Urinary bladder (tissue), 4 donors: Measurements from ENCODE around the gene CLDND2. TPM values are rescaled to one million over a fixed set of nuclear protein-coding genes. Genes with fewer than 3 reads are reported as not detected.

Source experiments
- DNase-seq: peaks from one replicate; pipeline ENCODE4 v3.0.0-alpha.2; 2015; ENCODE audit errors: extremely low spot score
- H3K27ac ChIP-seq: one replicate; pipeline ENCODE4 v1.5.1; 2013; ENCODE audit warnings: low read depth, mild to moderate bottlenecking, moderate library complexity
- H3K36me3 ChIP-seq: one replicate; pipeline ENCODE4 v1.6.1; 2013; ENCODE audit warnings: mild to moderate bottlenecking, moderate library complexity; ENCODE audit not compliant: insufficient read depth
- H3K4me1 ChIP-seq: one replicate; pipeline ENCODE4 v1.6.1; 2013; ENCODE audit warnings: mild to moderate bottlenecking, moderate library complexity; ENCODE audit not compliant: insufficient read depth
- H3K4me3 ChIP-seq: one replicate; pipeline ENCODE4 v1.5.1; 2013; ENCODE audit warnings: low read depth, low read length
- WGBS: extraction: QIAGEN DNeasy Blood & Tissue Kit; methylation state at CpG from one replicate; pipeline ENCODE4 v1.1.7; 2013; 5-methylcytosine and 5-hydroxymethylcytosine counted together
- polyA plus RNA-seq: library from polyadenylated mRNA; stranded (reverse); fragments of 200-250 nt; gene quantifications from one replicate; pipeline ENCODE4 v1.2.3, GENCODE V29; 2013
- total RNA-seq: library from RNA; depleted of rRNA; stranded (reverse); fragments of >200 nt; gene quantifications from one replicate; pipeline ENCODE4 v1.2.3, GENCODE V29; 2014
- donor health status: healthy with polysubstance abuse.
- donor health status: healthy.

Gene CLDND2
- total and polyA plus RNA-seq, 2 donors: 0.85 TPM; not detected in 1

- no peaks in the 10 kb centered on the region for H3K36me3 ChIP-seq
- no peak overlapping the region for H3K27ac ChIP-seq
- H3K4me3 ChIP-seq: no peak overlapping the region
- WGBS: 96% methylated on average over 10 of the region's 10 CpGs
- no peaks in the 10 kb centered on the region for H3K4me1 ChIP-seq
- DNase-seq: no peak
These were observed 12.5 kb downstream of the CLDND2 start for GRCh38 chr19:51356159-51356801.

- H3K4me1 ChIP-seq: no peaks in the 10 kb centered on the region
- H3K4me3 ChIP-seq: no peak overlapping the region
- 37% methylated on average over 8 of the region's 8 CpGs for WGBS
- H3K27ac ChIP-seq: no peak overlapping the region
- peak; percentile 71 for DNase-seq
- no peaks in the 10 kb centered on the region for H3K36me3 ChIP-seq
These were observed 14.1 kb downstream of the CLDND2 start for GRCh38 chr19:51354742-51355148.

- WGBS: 63% methylated on average over 12 of the region's 12 CpGs
- no peak for DNase-seq
- Histone ChIP-seq H3K36me3 (no peaks in the 10 kb centered on the region), H3K4me3 (no peak overlapping the region), H3K27ac (no peak overlapping the region), H3K4me1 (no peaks in the 10 kb centered on the region)
These were observed 14.6 kb downstream of the CLDND2 start for GRCh38 chr19:51354103-51354741.

GRCh38 chr19:51352783-51353360 lies 15.9 kb downstream of the CLDND2 start:
- no peaks in the 10 kb centered on the region for H3K4me1 ChIP-seq
- no peak for DNase-seq
- no peak overlapping the region for H3K4me3 ChIP-seq
- no peak overlapping the region for H3K27ac ChIP-seq
- 94% methylated on average over 16 of the region's 16 CpGs for WGBS
- no peaks in the 10 kb centered on the region for H3K36me3 ChIP-seq

GRCh38 chr19:51351266-51351990 lies 17.4 kb downstream of the CLDND2 start:
- Histone ChIP-seq H3K36me3 (peaks cover under 1% of the 10 kb centered on the region), H3K4me1 (no peaks in the 10 kb centered on the region), H3K27ac (no peak overlapping the region), H3K4me3 (no peak overlapping the region)
- WGBS: 91% methylated on average over 11 of the region's 11 CpGs
- DNase-seq: no peak

- WGBS: 77% methylated on average over 10 of the region's 10 CpGs
- Histone ChIP-seq H3K36me3 (peaks cover 3% of the 10 kb centered on the region), H3K4me3 (no peak overlapping the region)
These were observed 21.4 kb downstream of the CLDND2 start for GRCh38 chr19:51347209-51347928.

GRCh38 chr19:51346742-51347141 lies 22.1 kb downstream of the CLDND2 start:
- Histone ChIP-seq H3K36me3 (peaks cover 3% of the 10 kb centered on the region), H3K4me1 (no peaks in the 10 kb centered on the region), H3K4me3 (no peak overlapping the region), H3K27ac (no peak overlapping the region)
- DNase-seq: no peak
- WGBS: 89% methylated on average over 17 of the region's 17 CpGs

More at GRCh38 chr19:51347209-51347928, 21.4 kb downstream of the CLDND2 start:
- no peak for DNase-seq
- H3K4me1 ChIP-seq: no peaks in the 10 kb centered on the region
- H3K27ac ChIP-seq: no peak overlapping the region

- WGBS: 98% methylated on average over 9 of the region's 9 CpGs
- DNase-seq: no peak
- H3K36me3 ChIP-seq: peaks cover 3% of the 10 kb centered on the region
- H3K4me1 ChIP-seq: no peaks in the 10 kb centered on the region
- no peak overlapping the region for H3K4me3 ChIP-seq
- H3K27ac ChIP-seq: no peak overlapping the region
These were observed 23.7 kb downstream of the CLDND2 start for GRCh38 chr19:51345076-51345620.

GRCh38 chr19:51342631-51343569 lies 25.9 kb downstream of the CLDND2 start:
- Histone ChIP-seq H3K4me3 (no peak overlapping the region), H3K36me3 (peaks cover 3% of the 10 kb centered on the region), H3K27ac (no peak overlapping the region), H3K4me1 (no peaks in the 10 kb centered on the region)
- 48% methylated on average over 9 of the region's 9 CpGs for WGBS
- no peak for DNase-seq

GRCh38 chr19:51341976-51342580 lies 26.7 kb downstream of the CLDND2 start, which contains the start of gene VSIG10L:
Gene VSIG10L, minus strand, starts transcription at chr19:51342139. Its CDS starts 15 bp downstream, at chr19:51342124.
- Histone ChIP-seq H3K27ac (no peak within 1 kb of the TSS), H3K4me1 (no peaks in the 10 kb centered on the region), H3K36me3 (peaks cover 3% of the 10 kb centered on the region), H3K4me3 (no peak within 1 kb of the TSS)
- no peak for DNase-seq
- WGBS: 40% methylated on average over 3 of the region's 3 CpGs

GRCh38 chr19:51341066-51341465 lies 27.7 kb downstream of the CLDND2 start:
- WGBS: 92% methylated on average over 18 of the region's 18 CpGs
- H3K4me1 ChIP-seq: no peaks in the 10 kb centered on the region
- no peak overlapping the region for H3K27ac ChIP-seq
- no peaks in the 10 kb centered on the region for H3K36me3 ChIP-seq
- H3K4me3 ChIP-seq: no peak overlapping the region
- DNase-seq: no peak
